GM18868 (cell line): ENCODE measurements around the gene SMAD3.

ENCODE experiments used
- ATAC-seq: cut with Tn5 transposase; IDR thresholded peaks from one replicate; pipeline ENCODE4 v1.9.1; 2021; ENCODE audit warnings: mild to moderate bottlenecking, moderate library complexity; ENCODE audit not compliant: unreplicated experiment

SMAD3 gene

DNA sequence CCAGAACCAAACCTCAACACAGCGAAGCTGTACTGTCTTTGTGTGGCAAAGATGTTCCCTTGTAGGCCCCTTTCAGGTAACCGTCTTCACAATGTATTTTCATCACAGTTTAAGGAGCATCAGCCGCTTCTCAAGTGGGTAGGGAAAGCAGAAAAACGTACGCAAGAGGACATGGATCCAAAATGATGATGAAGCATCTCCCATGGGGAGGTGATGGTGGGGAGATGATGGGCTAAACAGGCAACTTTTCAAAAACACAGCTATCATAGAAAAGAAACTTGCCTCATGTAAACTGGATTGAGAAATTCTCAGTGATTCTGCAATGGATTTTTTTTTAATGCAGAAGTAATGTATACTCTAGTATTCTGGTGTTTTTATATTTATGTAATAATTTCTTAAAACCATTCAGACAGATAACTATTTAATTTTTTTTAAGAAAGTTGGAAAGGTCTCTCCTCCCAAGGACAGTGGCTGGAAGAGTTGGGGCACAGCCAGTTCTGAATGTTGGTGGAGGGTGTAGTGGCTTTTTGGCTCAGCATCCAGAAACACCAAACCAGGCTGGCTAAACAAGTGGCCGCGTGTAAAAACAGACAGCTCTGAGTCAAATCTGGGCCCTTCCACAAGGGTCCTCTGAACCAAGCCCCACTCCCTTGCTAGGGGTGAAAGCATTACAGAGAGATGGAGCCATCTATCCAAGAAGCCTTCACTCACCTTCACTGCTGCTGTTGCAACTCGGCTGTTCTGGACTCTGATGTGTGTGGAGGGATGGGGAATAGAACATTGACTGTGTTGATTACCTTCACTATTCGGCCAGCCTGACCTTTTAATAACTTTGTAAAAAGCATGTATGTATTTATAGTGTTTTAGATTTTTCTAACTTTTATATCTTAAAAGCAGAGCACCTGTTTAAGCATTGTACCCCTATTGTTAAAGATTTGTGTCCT lies 129.0 kb downstream of the SMAD3 start:
- ATAC-seq = no peak

GRCh38 chr15:67195305-67195704 lies 129.9 kb downstream of the SMAD3 start:
- ATAC-seq = no peak

- no peak for ATAC-seq
Measured at GRCh38 chr15:67196222-67196621, 130.8 kb downstream of the SMAD3 start.

- ATAC-seq = no peak
Measured at GRCh38 chr15:67196672-67197363, 131.4 kb downstream of the SMAD3 start.

- ATAC-seq = no peak
Measured at GRCh38 chr15:67197364-67197695, 131.9 kb downstream of the SMAD3 start.

- ATAC-seq = no peak
Measured at GRCh38 chr15:67198157-67198754, 132.9 kb downstream of the SMAD3 start.

GRCh38 chr15:67199391-67199790 lies 134.0 kb downstream of the SMAD3 start:
- ATAC-seq = no peak

- ATAC-seq = no peak
Measured at GRCh38 chr15:67199881-67200763, 134.7 kb downstream of the SMAD3 start.

DNA sequence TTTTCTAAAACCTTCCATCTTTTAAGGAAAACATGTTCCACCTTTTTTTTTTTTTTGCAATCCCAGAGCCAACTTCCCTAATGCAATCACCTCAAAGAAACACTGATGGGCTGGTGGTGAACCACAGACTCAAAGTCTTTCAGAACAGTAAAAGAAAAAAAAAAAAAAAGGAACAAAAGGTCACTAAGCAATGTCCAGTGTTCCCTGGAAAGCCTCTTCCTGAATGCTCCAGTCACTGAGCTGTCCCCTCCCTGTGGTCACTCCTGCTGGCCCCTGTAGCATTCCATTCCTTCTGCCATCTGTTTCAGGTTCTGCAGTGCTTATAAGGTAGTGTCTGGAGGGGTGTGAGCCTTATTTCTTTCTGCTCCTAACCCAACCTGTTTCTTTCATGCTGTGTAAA lies 135.7 kb downstream of the SMAD3 start:
- ATAC-seq = no peak

DNA sequence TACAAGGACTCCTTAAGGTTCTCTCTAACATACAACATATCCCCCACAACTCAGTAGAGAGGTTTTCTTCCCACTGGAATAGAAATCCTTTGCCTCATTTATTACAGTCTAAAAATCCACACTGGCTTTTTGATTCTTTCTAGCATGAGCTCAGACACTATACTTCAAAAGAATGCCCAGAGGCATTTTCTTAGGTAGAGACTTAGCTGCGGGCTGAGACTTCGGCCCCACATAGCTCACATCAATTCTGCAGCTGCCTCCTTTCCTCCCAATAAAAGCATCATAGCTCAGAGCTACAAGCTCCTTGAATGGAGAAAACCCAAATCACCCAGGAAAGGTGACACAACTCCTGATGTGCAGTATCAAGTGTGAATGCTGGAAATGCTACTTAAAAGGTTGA lies 136.7 kb downstream of the SMAD3 start:
- no peak for ATAC-seq

DNA sequence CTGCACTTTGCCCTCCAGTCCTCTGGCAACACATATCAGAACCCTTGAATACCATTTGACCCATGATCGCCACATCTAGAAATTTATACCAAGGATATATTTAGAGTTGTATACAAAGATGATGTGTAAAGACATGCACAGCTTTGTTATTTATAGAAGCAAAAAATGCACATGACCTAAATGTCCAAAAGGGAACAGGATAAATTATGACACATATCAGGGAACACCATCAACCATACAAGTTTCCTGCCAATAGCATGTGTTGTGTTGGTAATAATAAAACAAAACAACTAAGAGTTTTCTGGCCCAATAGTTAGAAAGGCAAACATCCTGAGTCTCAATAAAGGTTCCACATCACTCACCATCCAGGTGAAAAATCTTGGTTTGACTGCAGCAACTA lies 137.6 kb downstream of the SMAD3 start:
- ATAC-seq = no peak

GRCh38 chr15:67207555-67208207 lies 142.3 kb downstream of the SMAD3 start:
- no peak for ATAC-seq

- ATAC-seq = no peak
Measured at GRCh38 chr15:67208396-67208795, 143.0 kb downstream of the SMAD3 start.

DNA sequence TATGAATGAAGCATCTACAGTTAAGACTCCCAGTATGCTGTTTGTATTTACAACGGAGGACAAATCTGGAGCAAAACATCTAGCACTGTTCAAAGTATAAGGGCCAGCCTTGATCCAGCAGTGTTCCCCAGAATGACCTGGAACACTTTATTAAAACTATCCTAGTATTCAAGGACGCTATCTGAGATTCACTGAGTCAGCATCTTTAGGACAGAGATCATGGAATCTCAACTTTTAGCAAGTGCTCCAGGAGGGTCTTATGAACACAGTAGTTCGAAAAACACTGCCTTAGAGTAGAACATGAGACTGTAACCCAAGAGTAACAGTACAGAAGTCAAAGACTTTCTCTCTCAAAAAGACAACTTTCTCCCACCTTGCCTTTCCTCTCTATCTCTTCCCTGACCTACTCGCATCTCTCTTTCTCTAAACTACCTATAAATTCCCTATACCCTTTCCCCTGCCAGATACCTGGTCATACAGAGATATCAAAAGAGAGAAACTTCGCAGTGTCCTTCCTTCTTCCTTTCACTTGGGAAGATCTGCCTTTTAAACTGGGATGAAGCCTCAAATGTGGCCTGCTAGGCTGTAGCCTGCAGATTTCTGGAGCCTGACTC lies 145.3 kb downstream of the SMAD3 start:
- no peak for ATAC-seq

DNA sequence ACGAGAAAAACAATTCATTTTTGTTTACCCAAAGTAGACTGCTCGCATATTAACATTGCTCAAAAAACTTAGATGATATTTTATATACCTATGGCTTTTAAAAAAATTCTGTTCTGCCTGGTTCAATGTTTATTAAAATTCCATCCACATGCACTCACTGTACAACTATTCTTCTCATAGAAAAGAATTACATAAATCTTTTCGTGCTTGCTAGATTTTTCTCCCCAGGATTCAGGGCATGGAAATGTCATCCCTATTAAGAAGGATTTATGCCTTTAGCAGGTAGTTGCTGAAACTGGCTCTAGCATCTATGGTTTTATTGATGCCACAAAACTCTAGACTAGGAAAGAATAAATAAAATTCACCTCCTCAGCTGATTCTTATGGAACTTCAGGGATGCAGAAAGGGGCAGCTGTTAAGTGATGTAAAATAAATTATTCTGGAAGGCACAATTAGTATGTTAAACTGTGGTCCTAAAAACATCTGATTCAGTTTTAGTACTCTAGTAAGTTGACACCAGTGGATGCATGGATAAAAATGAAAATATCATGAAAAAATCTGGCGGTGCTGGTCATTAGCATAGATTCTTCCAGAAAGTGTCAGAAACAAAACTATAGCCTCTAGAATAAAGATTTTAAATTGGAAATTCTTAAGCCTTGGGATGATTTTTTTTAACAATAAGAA lies 147.4 kb downstream of the SMAD3 start:
- no peak for ATAC-seq

- ATAC-seq = no peak
Measured at GRCh38 chr15:67215102-67215501, 149.7 kb downstream of the SMAD3 start.

- ATAC-seq = no peak
Measured at GRCh38 chr15:67216859-67217258, 151.5 kb downstream of the SMAD3 start.

- no peak for ATAC-seq
Measured at GRCh38 chr15:67218428-67218827, 153.0 kb downstream of the SMAD3 start.

DNA sequence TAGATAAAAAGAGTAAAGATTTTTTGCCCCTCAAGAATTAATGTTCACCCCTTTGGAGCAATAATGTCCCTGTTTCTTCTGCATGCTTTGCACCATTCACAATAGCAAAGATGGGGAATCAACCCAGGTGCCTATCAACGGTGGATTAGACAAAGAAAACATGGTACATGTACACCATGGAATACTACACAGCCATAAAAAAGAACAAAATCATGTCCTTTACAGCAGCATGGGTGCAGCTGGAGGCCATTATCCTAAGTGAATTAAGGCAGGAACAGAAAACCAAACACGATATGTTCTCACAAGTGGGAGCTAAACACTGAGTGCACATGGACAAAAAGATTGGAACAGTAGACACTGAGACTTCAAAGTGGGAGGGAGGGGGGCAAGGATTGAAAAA lies 153.9 kb downstream of the SMAD3 start:
- ATAC-seq = no peak
